Cardiac muscle cell (in vitro differentiated cells and primary cell): ENCODE measurements around the gene AXIN1. TPM values are rescaled to one million over a fixed set of nuclear protein-coding genes. Genes with fewer than 3 reads are reported as not detected.
"Not testable (repeated sequence)": the region's sequence is repeated elsewhere in the genome, so short reads cannot be mapped to it uniquely, and the experiment has no call there.

Source experiments
- DNase-seq, 2 donors: peaks; one replicate each; pipeline versions ENCODE4 v3.0.0 to v3.0.0-alpha.2; 2010 to 2017; ENCODE audit warnings: low read depth in 1 of 2, low spot score in 1 of 2
- H3K27ac ChIP-seq: fragments of 200-600 bp; sonication (generic); 2 replicates; pipeline ENCODE4 v1.5.1; 2016
- H3K27me3 ChIP-seq: fragments of 200-600 bp; sonication (generic); 2 replicates; pipeline ENCODE4 v1.6.0; 2016; ENCODE audit warnings: control low read depth
- H3K36me3 ChIP-seq: fragments of 200-600 bp; sonication (generic); 2 replicates; pipeline ENCODE4 v1.5.1; 2016; ENCODE audit warnings: control low read depth
- H3K4me1 ChIP-seq: fragments of 200-600 bp; sonication (generic); 2 replicates; pipeline ENCODE4 v1.8.1; 2017; ENCODE audit warnings: low read depth, mild to moderate bottlenecking, mixed run types
- H3K4me3 ChIP-seq: fragments of 200-600 bp; sonication (generic); 2 replicates; pipeline ENCODE4 v1.5.1; 2016; ENCODE audit warnings: mild to moderate bottlenecking
- H3K9me3 ChIP-seq: fragments of 200-600 bp; sonication (generic); 2 replicates; pipeline ENCODE4 v1.5.1; 2017; ENCODE audit warnings: low read depth, mild to moderate bottlenecking, control low read depth
- CTCF ChIP-seq: IDR thresholded peaks from 2 replicates; pipeline ENCODE4 v1.5.1; 2012; ENCODE audit warnings: low read depth, mild to moderate bottlenecking, low read length
- polyA plus RNA-seq: library from polyadenylated mRNA; unstranded; fragments of >200 nt; fragmentation: Nextera tagmentation; extraction: Ambion mirVana; gene quantifications from 2 replicates; pipeline ENCODE4 v1.2.1, GENCODE V29; 2016
- total RNA-seq: library from RNA; depleted of rRNA; stranded (reverse); fragments of >200 nt; gene quantifications from 2 replicates; pipeline ENCODE4 v1.2.3, GENCODE V29; 2016

AXIN1 gene
- total and polyA plus RNA-seq, 2 experiments from 2014 or later, result 16.5 to 49.7 TPM

- Histone ChIP-seq H3K36me3 (peaks cover 32% of the 10 kb centered on the region), H3K4me3 (no peak overlapping the region), H3K4me1 (no peaks in the 10 kb centered on the region), H3K27me3 (no peaks in the 10 kb centered on the region), H3K9me3 (no peaks in the 10 kb centered on the region), H3K27ac (no peak overlapping the region)
- DNase-seq, result no peak
- TF ChIP-seq CTCF, result no peak
Measured at GRCh38 chr16:261031-261691, 91.4 kb downstream of the AXIN1 start.

GRCh38 chr16:260326-260725 is 92.2 kb downstream of the AXIN1 start:
- no peak for TF ChIP-seq CTCF
- Histone ChIP-seq H3K27ac (no peak overlapping the region), H3K27me3 (no peaks in the 10 kb centered on the region), H3K36me3 (peaks cover 32% of the 10 kb centered on the region), H3K9me3 (no peaks in the 10 kb centered on the region), H3K4me1 (no peaks in the 10 kb centered on the region), H3K4me3 (no peak overlapping the region)
- no peak for DNase-seq

GRCh38 chr16:259814-260253 is 92.7 kb downstream of the AXIN1 start:
- Histone ChIP-seq H3K4me1 (no peaks in the 10 kb centered on the region), H3K27ac (no peak overlapping the region), H3K4me3 (no peak overlapping the region), H3K9me3 (no peaks in the 10 kb centered on the region), H3K36me3 (peaks cover 35% of the 10 kb centered on the region), H3K27me3 (no peaks in the 10 kb centered on the region)
- no peak for TF ChIP-seq CTCF
- DNase-seq, result no peak

GRCh38 chr16:259226-259625 is 93.3 kb downstream of the AXIN1 start:
- H3K4me3 ChIP-seq, result no peak overlapping the region
- no peaks in the 10 kb centered on the region for H3K27me3 ChIP-seq
- no peaks in the 10 kb centered on the region for H3K9me3 ChIP-seq
- no peak overlapping the region for H3K27ac ChIP-seq
- H3K36me3 ChIP-seq, result peaks cover 37% of the 10 kb centered on the region
- no peaks in the 10 kb centered on the region for H3K4me1 ChIP-seq
- no peak for DNase-seq
- TF ChIP-seq CTCF, result no peak

- H3K9me3 ChIP-seq, H3K27me3 ChIP-seq, H3K4me3 ChIP-seq, H3K4me1 ChIP-seq, H3K27ac ChIP-seq, DNase-seq: not testable (repeated sequence)
- H3K36me3 ChIP-seq, result peaks cover 32% of the 10 kb centered on the region
Measured at GRCh38 chr16:258091-258490, 94.4 kb downstream of the AXIN1 start.

- DNase-seq, result no peak
- H3K36me3 ChIP-seq, result peaks cover 24% of the 10 kb centered on the region
- H3K27ac ChIP-seq, result no peak overlapping the region
- H3K27me3 ChIP-seq, result no peaks in the 10 kb centered on the region
- peaks cover 9% of the 10 kb centered on the region for H3K4me1 ChIP-seq
- no peak overlapping the region for H3K4me3 ChIP-seq
- no peak for TF ChIP-seq CTCF
- no peaks in the 10 kb centered on the region for H3K9me3 ChIP-seq
Measured at GRCh38 chr16:255183-255582, 97.3 kb downstream of the AXIN1 start.
